ENCODE results near the gene MIF.
"Not testable (repeated sequence)": the region's sequence is repeated elsewhere in the genome, so short reads cannot be mapped to it uniquely, and the experiment has no call there.

MIF gene

GRCh38 chr22:23906641-23907040, 12.5 kb downstream of the MIF start:
- peaks cover 0 to 5% of the 10 kb centered on the region in 2 donors for H3K4me1 ChIP-seq (ENCODE audit: control insufficient read depth in 1 of 2, insufficient read depth in 2 of 2, low read length in 2 of 2)
- H3K27me3 ChIP-seq (ENCODE audit: low read depth, low read length): no peaks in the 10 kb centered on the region
- no peak overlapping the region for H3K27ac ChIP-seq (ENCODE audit: low read length)
- H3K36me3 ChIP-seq (ENCODE audit: control insufficient read depth in 1 of 2, insufficient read depth in 2 of 2, low read length in 2 of 2): no peaks in the 10 kb centered on the region
- no peaks in the 10 kb centered on the region for H3K9me3 ChIP-seq (ENCODE audit: control insufficient read depth in 1 of 2, low read length in 2 of 2)
- no peak overlapping the region for H3K4me3 ChIP-seq (ENCODE audit: low read depth in 1 of 2, low read length in 2 of 2)

DNA sequence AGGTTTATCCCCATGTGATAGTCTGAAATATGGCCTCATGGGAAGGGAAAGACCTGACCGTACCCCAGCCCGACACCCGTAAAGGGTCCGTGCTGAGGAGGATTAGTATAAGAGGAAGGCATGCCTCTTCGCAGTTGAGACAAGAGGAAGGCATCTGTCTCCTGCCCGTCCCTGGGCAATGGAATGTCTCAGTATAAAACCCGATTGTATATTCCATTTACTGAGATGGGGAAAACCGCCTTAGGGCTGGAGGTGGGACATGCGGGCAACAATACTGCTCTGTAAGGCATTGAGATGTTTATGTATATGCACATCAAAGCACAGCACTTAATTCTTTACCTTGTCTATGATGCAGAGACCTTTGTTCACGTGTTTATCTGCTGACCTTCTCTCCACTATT, 13.2 kb downstream of the MIF start:
- H3K27ac ChIP-seq (ENCODE audit: low read length); H3K36me3 ChIP-seq (ENCODE audit: control insufficient read depth in 1 of 2, insufficient read depth in 2 of 2, low read length in 2 of 2); H3K4me3 ChIP-seq (ENCODE audit: low read depth in 1 of 2, low read length in 2 of 2); H3K4me1 ChIP-seq (ENCODE audit: control insufficient read depth in 1 of 2, insufficient read depth in 2 of 2, low read length in 2 of 2); H3K9me3 ChIP-seq (ENCODE audit: control insufficient read depth in 1 of 2, low read length in 2 of 2); H3K27me3 ChIP-seq (ENCODE audit: low read depth, low read length): not testable (repeated sequence)

DNA sequence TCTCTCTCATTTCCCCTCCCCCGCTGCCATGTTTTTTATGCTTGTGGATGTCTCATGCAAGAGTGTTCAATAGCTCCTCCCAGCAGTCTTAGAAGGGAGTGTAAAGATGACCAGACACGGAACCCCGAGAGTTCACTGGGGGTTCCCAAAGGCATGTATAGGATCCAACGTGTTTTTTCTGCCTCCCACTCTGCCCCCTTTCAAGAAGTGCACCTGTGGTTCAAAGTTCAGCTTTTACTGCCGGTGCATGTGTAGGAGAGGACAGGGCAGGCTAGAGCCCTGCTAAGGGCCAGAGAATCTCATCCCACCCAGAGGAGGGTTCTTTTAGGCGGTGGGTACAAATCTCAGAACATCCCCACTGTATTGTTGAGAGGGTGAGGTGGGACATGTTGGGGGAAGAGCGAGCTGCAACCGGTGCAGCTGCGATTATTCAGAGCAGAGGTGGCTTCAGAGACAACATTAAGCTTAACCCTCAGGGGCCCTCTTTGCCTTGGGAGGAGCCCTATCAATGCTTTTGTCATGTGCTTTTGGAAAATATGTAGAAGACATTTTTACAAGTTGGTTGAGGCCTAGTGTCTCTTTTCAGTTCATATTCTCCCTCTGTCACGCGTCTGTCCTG, 14.5 kb downstream of the MIF start:
- Histone ChIP-seq H3K36me3 (ENCODE audit: control insufficient read depth in 1 of 2, insufficient read depth in 2 of 2, low read length in 2 of 2) (no peaks in the 10 kb centered on the region), H3K27ac (ENCODE audit: low read length) (no peak overlapping the region), H3K4me1 (ENCODE audit: control insufficient read depth in 1 of 2, insufficient read depth in 2 of 2, low read length in 2 of 2) (peaks cover 8 to 10% of the 10 kb centered on the region in 2 donors), H3K4me3 (ENCODE audit: low read depth in 1 of 2, low read length in 2 of 2) (no peak overlapping the region), H3K27me3 (ENCODE audit: low read depth, low read length) (no peaks in the 10 kb centered on the region), H3K9me3 (ENCODE audit: control insufficient read depth in 1 of 2, low read length in 2 of 2) (no peaks in the 10 kb centered on the region)

DNA sequence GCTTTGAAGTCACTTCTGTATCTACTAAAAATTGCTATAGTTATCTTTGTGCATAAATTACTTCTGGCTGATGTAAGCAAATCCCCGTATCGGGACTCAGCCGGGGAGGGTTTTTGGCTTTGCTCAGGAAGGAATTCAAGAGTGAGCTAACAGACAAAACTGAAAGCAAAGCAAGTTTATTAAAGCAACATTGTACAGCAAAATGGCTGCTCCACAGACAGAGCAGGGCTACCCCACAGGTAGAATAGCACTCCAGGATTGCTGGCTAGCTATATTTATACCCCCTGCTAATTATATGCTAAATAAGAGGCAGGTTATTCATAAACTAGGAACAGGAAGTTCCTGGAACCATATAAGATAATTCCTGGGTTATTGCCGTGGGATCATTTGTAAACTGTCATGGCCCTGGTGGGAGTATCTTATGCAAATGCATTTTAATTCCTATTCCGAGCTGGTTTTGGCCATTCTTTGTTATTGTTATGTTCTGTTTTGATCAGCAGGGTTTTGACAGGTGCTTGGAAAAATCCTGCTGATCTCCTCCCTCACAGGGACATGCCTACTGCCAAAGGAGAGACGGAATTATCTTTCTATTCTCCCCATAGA, 15.2 kb downstream of the MIF start:
- H3K27me3 ChIP-seq (ENCODE audit: low read depth, low read length): no peaks in the 10 kb centered on the region
- peak overlapping the region in 1 of 2 donors; percentile 31 for H3K4me3 ChIP-seq (ENCODE audit: low read depth in 1 of 2, low read length in 2 of 2)
- H3K36me3 ChIP-seq (ENCODE audit: control insufficient read depth in 1 of 2, insufficient read depth in 2 of 2, low read length in 2 of 2): no peaks in the 10 kb centered on the region
- peaks cover 8 to 10% of the 10 kb centered on the region in 2 donors for H3K4me1 ChIP-seq (ENCODE audit: control insufficient read depth in 1 of 2, insufficient read depth in 2 of 2, low read length in 2 of 2)
- no peak overlapping the region for H3K27ac ChIP-seq (ENCODE audit: low read length)
- no peaks in the 10 kb centered on the region for H3K9me3 ChIP-seq (ENCODE audit: control insufficient read depth in 1 of 2, low read length in 2 of 2)

DNA sequence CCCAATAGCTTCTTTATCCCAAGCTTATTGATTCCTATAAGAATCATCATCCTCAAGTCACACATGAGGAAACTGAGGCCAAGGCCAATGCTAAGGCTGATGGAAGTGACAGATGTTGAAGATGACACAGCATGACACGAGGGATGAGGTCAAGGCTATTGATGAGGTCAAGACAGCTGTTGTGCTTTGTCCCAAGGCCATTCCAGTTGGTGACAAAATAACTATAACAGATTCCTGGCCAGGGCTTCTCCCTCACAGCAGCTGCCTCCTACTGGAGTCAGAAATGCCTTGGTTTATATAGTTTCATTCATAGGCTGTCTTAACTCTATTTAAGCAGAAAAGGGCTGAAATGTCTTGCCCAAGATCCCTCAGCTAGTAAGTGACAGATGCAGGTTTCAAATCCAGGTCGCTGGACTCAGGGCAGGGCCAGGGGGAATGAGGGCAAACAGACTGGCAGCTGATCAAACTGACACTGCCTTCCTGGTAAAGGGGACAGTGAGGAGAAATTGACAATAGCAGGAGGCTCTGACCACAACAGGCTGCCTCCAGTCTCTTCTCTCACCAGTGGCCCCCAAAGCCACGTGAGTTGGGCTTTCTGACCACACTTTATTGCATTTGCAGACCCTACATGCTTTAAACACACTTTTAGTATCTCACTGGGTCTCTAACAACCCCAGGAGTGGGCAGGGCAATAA, 16.5 kb downstream of the MIF start:
- H3K4me1 ChIP-seq (ENCODE audit: control insufficient read depth in 1 of 2, insufficient read depth in 2 of 2, low read length in 2 of 2): peaks cover 8 to 10% of the 10 kb centered on the region in 2 donors
- H3K4me3 ChIP-seq (ENCODE audit: low read depth in 1 of 2, low read length in 2 of 2): no peak overlapping the region
- H3K27me3 ChIP-seq (ENCODE audit: low read depth, low read length): no peaks in the 10 kb centered on the region
- no peak overlapping the region for H3K27ac ChIP-seq (ENCODE audit: low read length)
- H3K36me3 ChIP-seq (ENCODE audit: control insufficient read depth in 1 of 2, insufficient read depth in 2 of 2, low read length in 2 of 2): no peaks in the 10 kb centered on the region
- H3K9me3 ChIP-seq (ENCODE audit: control insufficient read depth in 1 of 2, low read length in 2 of 2): no peaks in the 10 kb centered on the region

DNA sequence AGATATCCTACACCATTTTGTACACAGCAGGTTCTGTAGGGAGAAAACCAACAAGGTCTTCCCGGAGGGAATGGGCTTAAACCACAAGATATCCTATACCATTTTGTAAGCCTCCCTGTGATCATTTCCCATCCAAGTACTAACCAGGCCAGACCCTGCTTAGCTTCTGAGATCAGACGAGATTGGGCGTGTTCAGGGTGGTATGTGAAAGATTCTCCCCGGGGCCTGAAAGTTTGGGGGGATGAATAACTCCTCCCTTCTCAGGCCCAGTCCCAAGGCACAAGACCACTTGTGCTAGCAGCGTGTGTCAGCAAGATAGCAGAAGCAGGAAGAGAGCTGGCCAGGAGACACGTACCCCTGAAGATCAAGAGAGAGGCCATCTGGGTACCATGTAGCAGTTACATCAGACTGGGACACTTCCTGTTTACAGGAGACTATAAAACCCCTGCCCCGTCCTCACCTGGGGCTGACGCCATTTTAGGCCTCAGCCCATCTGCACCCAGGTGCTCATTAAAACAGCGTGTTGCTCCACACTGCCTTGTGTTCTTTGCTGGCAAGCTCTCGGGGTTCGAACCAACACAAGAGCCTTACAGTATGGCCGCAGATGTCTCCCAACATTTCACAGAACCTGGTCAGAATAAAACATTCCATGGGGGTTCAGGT, 17.3 kb downstream of the MIF start:
- Histone ChIP-seq H3K36me3 (ENCODE audit: control insufficient read depth in 1 of 2, insufficient read depth in 2 of 2, low read length in 2 of 2) (no peaks in the 10 kb centered on the region), H3K4me3 (ENCODE audit: low read depth in 1 of 2, low read length in 2 of 2) (no peak overlapping the region), H3K9me3 (ENCODE audit: control insufficient read depth in 1 of 2, low read length in 2 of 2) (no peaks in the 10 kb centered on the region), H3K27ac (ENCODE audit: low read length) (no peak overlapping the region), H3K4me1 (ENCODE audit: control insufficient read depth in 1 of 2, insufficient read depth in 2 of 2, low read length in 2 of 2) (peaks cover 8 to 10% of the 10 kb centered on the region in 2 donors), H3K27me3 (ENCODE audit: low read depth, low read length) (no peaks in the 10 kb centered on the region)

DNA sequence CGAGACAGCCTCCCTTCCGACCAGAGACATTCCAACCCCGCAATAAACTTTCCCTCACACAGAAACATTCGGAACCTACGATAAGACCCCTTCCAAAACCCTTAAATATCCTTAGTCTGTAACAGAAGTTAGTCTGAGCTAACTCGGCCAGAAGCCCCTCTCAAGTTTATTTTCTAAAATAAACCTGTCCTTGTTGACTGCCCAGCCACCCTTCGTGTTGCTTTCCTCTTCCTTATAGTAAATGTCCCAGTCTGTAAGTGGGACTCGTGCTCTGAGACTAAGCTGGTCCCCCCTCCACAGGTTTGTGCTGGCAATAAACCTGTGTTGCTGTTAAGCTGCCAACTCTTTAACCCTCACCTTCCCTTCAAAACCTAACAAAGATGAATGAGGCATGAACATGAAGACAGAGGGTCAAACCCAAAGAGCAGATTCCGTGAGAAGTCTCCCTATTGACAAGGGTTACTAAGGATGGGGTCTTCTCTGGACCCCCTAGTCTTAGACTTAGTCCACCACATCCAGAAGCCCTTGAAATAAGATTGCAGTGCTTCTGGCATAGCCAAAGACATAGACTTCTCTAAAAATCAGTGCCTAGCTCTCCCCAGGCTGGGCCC, 18.2 kb downstream of the MIF start:
- no peak overlapping the region for H3K4me3 ChIP-seq (ENCODE audit: low read depth in 1 of 2, low read length in 2 of 2)
- peaks cover 0 to 5% of the 10 kb centered on the region in 2 donors for H3K36me3 ChIP-seq (ENCODE audit: control insufficient read depth in 1 of 2, insufficient read depth in 2 of 2, low read length in 2 of 2)
- no peaks in the 10 kb centered on the region for H3K27me3 ChIP-seq (ENCODE audit: low read depth, low read length)
- no peaks in the 10 kb centered on the region for H3K9me3 ChIP-seq (ENCODE audit: control insufficient read depth in 1 of 2, low read length in 2 of 2)
- H3K27ac ChIP-seq (ENCODE audit: low read length): no peak overlapping the region
- peaks cover 8 to 10% of the 10 kb centered on the region in 2 donors for H3K4me1 ChIP-seq (ENCODE audit: control insufficient read depth in 1 of 2, insufficient read depth in 2 of 2, low read length in 2 of 2)

DNA sequence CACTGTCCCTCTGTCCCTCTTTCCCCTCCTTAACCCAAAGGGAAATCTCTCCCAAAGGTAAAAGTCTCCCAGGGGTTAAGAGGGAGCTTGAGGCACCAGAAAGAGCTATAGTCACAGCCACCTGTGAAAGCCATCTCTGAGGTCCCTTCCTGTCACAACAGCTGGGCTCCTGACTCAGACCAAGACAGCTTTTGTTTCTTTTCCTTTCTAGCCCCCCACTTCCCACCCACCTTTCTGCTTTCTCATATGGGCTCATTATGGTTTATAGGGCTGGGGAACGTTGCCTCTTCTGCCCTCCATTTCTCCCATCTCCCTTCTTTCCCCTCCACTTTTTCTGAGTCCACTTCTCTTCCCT, 19.1 kb downstream of the MIF start:
- H3K9me3 ChIP-seq (ENCODE audit: control insufficient read depth in 1 of 2, low read length in 2 of 2): no peaks in the 10 kb centered on the region
- peak overlapping the region; percentile 92 for H3K27ac ChIP-seq (ENCODE audit: low read length)
- H3K36me3 ChIP-seq (ENCODE audit: control insufficient read depth in 1 of 2, insufficient read depth in 2 of 2, low read length in 2 of 2): peaks cover 0 to 5% of the 10 kb centered on the region in 2 donors
- no peaks in the 10 kb centered on the region for H3K27me3 ChIP-seq (ENCODE audit: low read depth, low read length)
- peak overlapping the region; percentile 70 to 80 for H3K4me3 ChIP-seq (ENCODE audit: low read depth in 1 of 2, low read length in 2 of 2)
- peaks cover 8 to 10% of the 10 kb centered on the region in 2 donors for H3K4me1 ChIP-seq (ENCODE audit: control insufficient read depth in 1 of 2, insufficient read depth in 2 of 2, low read length in 2 of 2)

- Histone ChIP-seq H3K27me3 (ENCODE audit: low read depth, low read length) (no peaks in the 10 kb centered on the region), H3K9me3 (ENCODE audit: control insufficient read depth in 1 of 2, low read length in 2 of 2) (no peaks in the 10 kb centered on the region), H3K27ac (ENCODE audit: low read length) (peak overlapping the region; percentile 92), H3K4me3 (ENCODE audit: low read depth in 1 of 2, low read length in 2 of 2) (peak overlapping the region; percentile 70 to 80), H3K36me3 (ENCODE audit: control insufficient read depth in 1 of 2, insufficient read depth in 2 of 2, low read length in 2 of 2) (peaks cover 0 to 5% of the 10 kb centered on the region in 2 donors), H3K4me1 (ENCODE audit: control insufficient read depth in 1 of 2, insufficient read depth in 2 of 2, low read length in 2 of 2) (peaks cover 8 to 10% of the 10 kb centered on the region in 2 donors)
These were observed 19.6 kb downstream of the MIF start for GRCh38 chr22:23913661-23914353.

GRCh38 chr22:23915290-23915689, 21.1 kb downstream of the MIF start:
- H3K4me3 ChIP-seq (ENCODE audit: low read depth in 1 of 2, low read length in 2 of 2): no peak overlapping the region
- no peaks in the 10 kb centered on the region for H3K27me3 ChIP-seq (ENCODE audit: low read depth, low read length)
- peaks cover 5 to 8% of the 10 kb centered on the region in 2 donors for H3K4me1 ChIP-seq (ENCODE audit: control insufficient read depth in 1 of 2, insufficient read depth in 2 of 2, low read length in 2 of 2)
- no peaks in the 10 kb centered on the region for H3K9me3 ChIP-seq (ENCODE audit: control insufficient read depth in 1 of 2, low read length in 2 of 2)
- peaks cover 0 to 5% of the 10 kb centered on the region in 2 donors for H3K36me3 ChIP-seq (ENCODE audit: control insufficient read depth in 1 of 2, insufficient read depth in 2 of 2, low read length in 2 of 2)
- no peak overlapping the region for H3K27ac ChIP-seq (ENCODE audit: low read length)

DNA sequence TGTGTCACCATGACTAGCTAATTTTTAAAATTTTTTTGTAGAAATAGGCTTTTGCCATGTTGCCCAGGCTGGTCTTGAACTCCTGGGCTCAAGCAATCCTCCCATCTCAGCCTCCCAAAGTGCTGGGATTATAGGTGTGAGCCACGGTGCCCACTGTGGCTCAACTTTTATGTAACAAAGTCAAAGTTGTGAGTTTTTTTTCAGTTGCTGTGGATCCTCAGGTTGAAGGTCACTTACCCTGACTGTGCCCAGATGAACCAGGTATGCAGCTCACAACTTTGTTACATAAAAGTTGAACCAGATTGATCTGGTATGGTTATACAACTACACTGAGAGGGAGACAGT, 26.1 kb downstream of the MIF start:
- H3K4me1 ChIP-seq (ENCODE audit: control insufficient read depth in 1 of 2, insufficient read depth in 2 of 2, low read length in 2 of 2); H3K27me3 ChIP-seq (ENCODE audit: low read depth, low read length); H3K27ac ChIP-seq (ENCODE audit: low read length); H3K9me3 ChIP-seq (ENCODE audit: control insufficient read depth in 1 of 2, low read length in 2 of 2); H3K4me3 ChIP-seq (ENCODE audit: low read depth in 1 of 2, low read length in 2 of 2): not testable (repeated sequence)
- H3K36me3 ChIP-seq (ENCODE audit: control insufficient read depth in 1 of 2, insufficient read depth in 2 of 2, low read length in 2 of 2): peaks cover 0 to 34% of the 10 kb centered on the region in 2 donors

Data from muscle layer of duodenum (tissue), 2 donors.